Endothelial cell of umbilical vein (primary cell): ENCODE data around the gene RAMACL. TPM values are rescaled to one million over a fixed set of nuclear protein-coding genes. Genes with fewer than 3 reads are reported as not detected.
A peak's percentile ranks its signal among the peaks of the same experiment; 100 is the strongest.

ENCODE experiments used
- BruUV-seq: library from RNA; stranded (reverse); fragments of 400-500 nt; replicated peaks from 2 replicates; lab custom pipeline; 2021; lab: Mats Ljungman, UMichigan
- CTCF ChIA-PET: fragments of 300-600, 350-600 bp; sonication (Branson Sonifier 250); formaldehyde crosslinking; loops from one replicate; lab custom pipeline; 2021; ENCODE audit warnings: antibody characterized with exemption, inconsistent platforms; lab: Charles Lee
- POLR2A ChIA-PET: fragments of 300-600, 350-600 bp; sonication (Branson Sonifier 250); formaldehyde crosslinking; loops from one replicate; lab custom pipeline; 2021; ENCODE audit warnings: antibody characterized with exemption, inconsistent platforms; lab: Charles Lee
- DNase-seq: peaks from one replicate; pipeline ENCODE4 v3.0.0-alpha.2; 2011; ENCODE audit warnings: low read depth, low spot score
- FAIRE-seq: peaks from 2 replicates; lab custom pipeline; 2011; peaks lifted over from hg19 to GRCh38; lab: Jason Lieb, UNC
- H2AFZ ChIP-seq: 2 replicates; pipeline ENCODE4 v1.6.0; 2012; ENCODE audit warnings: low read depth, low read length, control low read depth, inconsistent platforms
- H3K27ac ChIP-seq: 2 replicates; pipeline ENCODE4 v1.5.1; 2011; ENCODE audit warnings: low read depth, mild to moderate bottlenecking, control low read depth, low read length, moderate library complexity; ENCODE audit not compliant: insufficient read depth
- H3K27me3 ChIP-seq, 2 experiments: 2 replicates each; pipeline versions ENCODE4 v1.6.0 to v1.6.1; 2011; ENCODE audit warnings: low read length in 2 of 2, mixed read lengths in 1 of 2; ENCODE audit not compliant: control insufficient read depth in 2 of 2, insufficient read depth in 2 of 2
- H3K36me3 ChIP-seq, 2 experiments: 2 replicates in 1 of 2; 3 replicates in 1 of 2; pipeline ENCODE4 v1.5.1; 2011; ENCODE audit warnings: low read length in 2 of 2, mild to moderate bottlenecking in 1 of 2, moderate library complexity in 1 of 2; ENCODE audit not compliant: control insufficient read depth in 2 of 2, insufficient read depth in 2 of 2; ENCODE audit errors: extremely low read depth in 1 of 2
- H3K4me1 ChIP-seq: 3 replicates; pipeline ENCODE4 v1.5.1; 2011; ENCODE audit warnings: mild to moderate bottlenecking, low read length; ENCODE audit not compliant: control insufficient read depth, insufficient read depth; ENCODE audit errors: extremely low read depth
- H3K4me2 ChIP-seq: 2 replicates; pipeline ENCODE4 v1.6.1; 2011; ENCODE audit warnings: low read length, control low read depth, mixed read lengths; ENCODE audit not compliant: insufficient read depth
- H3K4me3 ChIP-seq, 3 experiments: fragments of 200-600 bp in 1 of 3; sonication (generic), shearing (Covaris generic) in 1 of 3; replicated peaks in 1 of 3; 2 replicates each; pipeline ENCODE4 v1.5.1; 2011 to 2016; ENCODE audit warnings: control low read depth in 3 of 3, low read length in 3 of 3, mild to moderate bottlenecking in 2 of 3, inconsistent platforms in 1 of 3, low read depth in 1 of 3, moderate library complexity in 1 of 3; ENCODE audit not compliant: insufficient read depth in 1 of 3
- H3K79me2 ChIP-seq: 2 replicates; pipeline ENCODE4 v1.6.0; 2012; ENCODE audit warnings: low read length, inconsistent platforms; ENCODE audit not compliant: control insufficient read depth, insufficient read depth
- H3K9ac ChIP-seq: replicated peaks from 2 replicates; pipeline ENCODE3; 2011; ENCODE audit warnings: low read length, control low read depth; ENCODE audit not compliant: insufficient read depth; ENCODE audit errors: extremely low read depth
- H3K9me1 ChIP-seq: replicated peaks from 3 replicates; pipeline ENCODE4 v1.6.0; 2011; ENCODE audit warnings: mild to moderate bottlenecking, low read length; ENCODE audit not compliant: control insufficient read depth, insufficient read depth; ENCODE audit errors: extremely low read depth
- H3K9me3 ChIP-seq: replicated peaks from 2 replicates; pipeline ENCODE4 v1.5.1; 2012; ENCODE audit warnings: low read length, inconsistent platforms; ENCODE audit not compliant: control insufficient read depth, insufficient read depth
- H4K20me1 ChIP-seq: replicated peaks from 2 replicates; pipeline ENCODE3; 2011; ENCODE audit warnings: mild to moderate bottlenecking, low read length; ENCODE audit not compliant: control insufficient read depth, insufficient read depth; ENCODE audit errors: extremely low read depth
- EZH2 ChIP-seq: IDR thresholded peaks from 2 replicates; pipeline ENCODE4 v1.6.1; 2012; ENCODE audit warnings: borderline replicate concordance, low read depth, mild to moderate bottlenecking, moderate library complexity, low read length, inconsistent platforms; ENCODE audit not compliant: severe bottlenecking
- GATA2 ChIP-seq: IDR thresholded peaks from 2 replicates; pipeline ENCODE4 v1.7.0; 2011; ENCODE audit warnings: low read depth, mild to moderate bottlenecking, moderate library complexity, mixed read lengths, low read length; ENCODE audit not compliant: insufficient read length, insufficient read depth
- MYC ChIP-seq: IDR thresholded peaks from one replicate; pipeline ENCODE4 v1.6.1; 2011; ENCODE audit warnings: mild to moderate bottlenecking, low read depth, low read length
- POLR2A ChIP-seq: IDR thresholded peaks from 2 replicates; pipeline ENCODE4 v1.6.1; 2012; ENCODE audit warnings: low read depth, mild to moderate bottlenecking, control low read depth, low read length
- POLR2AphosphoS5 ChIP-seq: IDR thresholded peaks from 2 replicates; pipeline ENCODE4 v1.6.1; 2012; ENCODE audit warnings: low read depth, mild to moderate bottlenecking, control low read depth, low read length, moderate library complexity; ENCODE audit not compliant: insufficient read depth
- dilution Hi-C: fragments of 300-500 bp; cut with MboI; formaldehyde crosslinking; loops from one replicate; pipeline ENCODE4 v1.15.0; 2019; ENCODE audit warnings: low sequenced_read_pairs; ENCODE audit not compliant: extremely low pct_ligation_motif_present
- intact Hi-C: fragments of 100-400 bp; cut with micrococcal nuclease; formaldehyde crosslinking; loops from one replicate; pipeline ENCODE4 v1.10.0; 2022
- polyA plus RNA-seq, 4 experiments: library from polyadenylated mRNA; depleted of rRNA in 3 of 4; stranded (reverse) in 3 of 4; unstranded in 1 of 4; fragments of >200 nt; gene quantifications; 2 replicates each; pipeline versions ENCODE4 v1.2.1 to v1.2.3, GENCODE V29; 2011 to 2012; ENCODE audit warnings: missing spikeins in 1 of 4
- total RNA-seq: library from RNA; stranded (reverse); gene quantifications from 2 replicates; pipeline ENCODE4 v1.2.3, GENCODE V29; 2021
- TF ChIP-seq, protein P1 (sequence below), 2 donors: IDR thresholded peaks; 1 replicate in 1 of 2; 2 replicates in 1 of 2; pipeline ENCODE4 v1.5.1; 2011; ENCODE audit warnings: low read length in 2 of 2, mild to moderate bottlenecking in 2 of 2, moderate library complexity in 2 of 2, control low read depth in 1 of 2, inconsistent platforms in 1 of 2, low read depth in 1 of 2; ENCODE audit not compliant: insufficient read depth in 1 of 2; ENCODE audit errors: extremely low read depth in 1 of 2

Gene RAMACL
- total and polyA plus RNA-seq, 2 donors (not counting 3 experiments of a cell fraction or from before 2014, with no cell fraction given): 0.17 to 5.3 TPM

DNA sequence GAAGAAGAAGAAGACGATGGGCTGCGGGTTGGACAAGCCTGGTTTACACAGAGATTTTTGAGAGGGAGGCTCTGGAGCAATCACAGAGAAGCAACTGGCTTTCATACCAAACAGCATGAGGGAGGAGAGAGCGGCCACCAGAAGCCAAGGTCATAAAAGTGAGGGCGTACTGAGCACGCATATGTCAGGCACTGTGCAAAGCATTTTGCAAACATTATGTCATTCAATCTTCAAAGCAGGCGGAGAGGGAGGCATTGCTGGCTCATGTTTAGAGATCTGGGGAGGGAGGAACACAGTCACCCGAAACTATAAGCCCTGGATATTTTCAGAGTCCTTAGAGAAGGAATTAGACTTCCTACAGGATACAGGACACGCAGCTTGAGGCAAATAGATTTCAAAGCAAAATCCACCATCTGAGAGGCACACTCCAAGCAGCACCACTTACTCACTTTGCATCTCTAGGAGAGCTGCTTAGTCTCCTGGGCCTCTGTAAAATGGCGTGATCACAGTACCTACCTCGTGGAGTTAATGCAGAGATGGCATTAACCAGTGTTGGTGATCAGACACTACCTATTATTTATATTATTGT, 24.6 kb downstream of the RAMACL start:
- CTCF ChIA-PET: no interaction called here
- POLR2A ChIA-PET: no interaction called here
- dilution Hi-C loops: no loop called here
- DNase-seq (no peak), FAIRE-seq (no peak)
- Histone ChIP-seq H3K4me1 (peaks cover 30% of the 10 kb centered on the region), H3K9ac (no peak overlapping the region), H3K79me2 (peaks cover 10% of the 10 kb centered on the region), H4K20me1 (no peaks in the 10 kb centered on the region), H3K4me2 (no peak overlapping the region), H3K4me3 (no peak overlapping the region), H3K9me1 (no peaks in the 10 kb centered on the region), H3K27ac (no peak overlapping the region), H2AFZ (no peak overlapping the region), H3K9me3 (no peaks in the 10 kb centered on the region), H3K36me3 (peaks cover 2 to 5% of the 10 kb centered on the region in 2 experiments), H3K27me3 (no peaks in the 10 kb centered on the region)
- intact Hi-C loops: no loop called here
- no TSS peak for BruUV-seq
- no peak for TF ChIP-seq POLR2AphosphoS5
- TF ChIP-seq, protein P1, sequence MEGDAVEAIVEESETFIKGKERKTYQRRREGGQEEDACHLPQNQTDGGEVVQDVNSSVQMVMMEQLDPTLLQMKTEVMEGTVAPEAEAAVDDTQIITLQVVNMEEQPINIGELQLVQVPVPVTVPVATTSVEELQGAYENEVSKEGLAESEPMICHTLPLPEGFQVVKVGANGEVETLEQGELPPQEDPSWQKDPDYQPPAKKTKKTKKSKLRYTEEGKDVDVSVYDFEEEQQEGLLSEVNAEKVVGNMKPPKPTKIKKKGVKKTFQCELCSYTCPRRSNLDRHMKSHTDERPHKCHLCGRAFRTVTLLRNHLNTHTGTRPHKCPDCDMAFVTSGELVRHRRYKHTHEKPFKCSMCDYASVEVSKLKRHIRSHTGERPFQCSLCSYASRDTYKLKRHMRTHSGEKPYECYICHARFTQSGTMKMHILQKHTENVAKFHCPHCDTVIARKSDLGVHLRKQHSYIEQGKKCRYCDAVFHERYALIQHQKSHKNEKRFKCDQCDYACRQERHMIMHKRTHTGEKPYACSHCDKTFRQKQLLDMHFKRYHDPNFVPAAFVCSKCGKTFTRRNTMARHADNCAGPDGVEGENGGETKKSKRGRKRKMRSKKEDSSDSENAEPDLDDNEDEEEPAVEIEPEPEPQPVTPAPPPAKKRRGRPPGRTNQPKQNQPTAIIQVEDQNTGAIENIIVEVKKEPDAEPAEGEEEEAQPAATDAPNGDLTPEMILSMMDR (IDR thresholded peaks at IDR 0.05; ENCODE audit: extremely low read depth in 1 of 2, insufficient read depth in 1 of 2, low read depth in 1 of 2, low read length in 2 of 2): no peak
- no peak for TF ChIP-seq POLR2A
- TF ChIP-seq GATA2: no peak
- TF ChIP-seq MYC: no peak

DNA sequence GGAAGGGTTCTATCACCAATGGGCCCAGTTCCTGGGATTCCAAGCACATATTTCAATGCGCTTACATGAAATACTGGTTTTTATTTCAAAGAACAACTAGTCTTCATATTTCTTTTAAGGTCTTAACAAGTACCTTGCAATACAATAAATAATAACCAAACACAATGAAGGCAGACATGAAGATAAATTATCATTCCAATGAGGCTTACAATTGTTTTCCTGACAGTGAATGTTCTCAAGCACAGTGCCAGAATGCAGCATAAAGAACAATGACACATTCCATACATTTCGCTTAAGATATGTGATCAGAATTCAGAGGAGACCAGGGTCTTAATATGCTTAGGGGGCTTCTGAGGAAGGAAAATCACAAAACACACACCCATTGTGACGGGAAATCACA, 26.3 kb downstream of the RAMACL start:
- ChIA-PET CTCF (no interaction called here), POLR2A (no interaction called here)
- Histone ChIP-seq H3K9ac (no peak overlapping the region), H3K79me2 (peaks cover 10% of the 10 kb centered on the region), H3K27me3 (no peaks in the 10 kb centered on the region), H3K4me3 (no peak overlapping the region), H4K20me1 (no peaks in the 10 kb centered on the region), H3K4me2 (no peak overlapping the region), H3K27ac (no peak overlapping the region), H3K9me1 (no peaks in the 10 kb centered on the region), H3K36me3 (peaks cover 2% of the 10 kb centered on the region in 2 experiments), H2AFZ (no peak overlapping the region), H3K9me3 (no peaks in the 10 kb centered on the region), H3K4me1 (peaks cover 36% of the 10 kb centered on the region)
- BruUV-seq: no TSS peak
- intact Hi-C loops: no loop called here
- TF ChIP-seq, protein P1 (IDR thresholded peaks at IDR 0.05; ENCODE audit: extremely low read depth in 1 of 2, insufficient read depth in 1 of 2, low read depth in 1 of 2, low read length in 2 of 2): no peak
- TF ChIP-seq EZH2 (no peak), POLR2A (no peak), GATA2 (no peak), POLR2AphosphoS5 (no peak)
- DNase-seq (peak; percentile 26), FAIRE-seq (no peak)
- dilution Hi-C loops: no loop called here
